Heart right ventricle (tissue), 16 donors: ENCODE results near the gene TSTD1. TPM values are rescaled to one million over a fixed set of nuclear protein-coding genes. Genes with fewer than 3 reads are reported as not detected.
"Not testable (repeated sequence)": the region's sequence is repeated elsewhere in the genome, so short reads cannot be mapped to it uniquely, and the experiment has no call there.

Source experiments
- ATAC-seq, 8 donors: fragments of 200-7000 bp; cut with Tn5 transposase; one replicate each; pipeline ENCODE4 v1.9.1; 2020; ENCODE audit warnings: mild to moderate bottlenecking in 8 of 8, moderate library complexity in 8 of 8, moderate number of reproducible peaks in 1 of 8
- DNase-seq, 2 donors: peaks; one replicate each; pipeline ENCODE4 v3.0.0-alpha.2; 2020
- H3K27ac ChIP-seq, 10 donors: fragments of 200-600 bp; sonication (generic) in 2 of 10; one replicate each; pipeline versions ENCODE4 v1.5.0 to v1.8.0; 2020 to 2022; ENCODE audit warnings: mild to moderate bottlenecking in 3 of 10
- H3K27me3 ChIP-seq, 7 donors: fragments of 200-600 bp; one replicate each; pipeline ENCODE4 v1.8.0; 2021 to 2022; ENCODE audit warnings: mild to moderate bottlenecking in 2 of 7
- H3K36me3 ChIP-seq, 9 donors: fragments of 200-600 bp; sonication (generic) in 1 of 9; one replicate each; pipeline versions ENCODE4 v1.5.0 to v1.8.0; 2020 to 2022; ENCODE audit warnings: mild to moderate bottlenecking in 2 of 9
- H3K4me1 ChIP-seq, 9 donors: fragments of 200-600 bp; sonication (generic) in 1 of 9; one replicate each; pipeline versions ENCODE4 v1.5.0 to v1.8.0; 2020 to 2022; ENCODE audit warnings: mild to moderate bottlenecking in 4 of 9
- H3K4me3 ChIP-seq, 10 donors: fragments of 200-600 bp; sonication (generic) in 2 of 10; one replicate each; pipeline versions ENCODE4 v1.5.0 to v1.8.0; 2020 to 2022; ENCODE audit warnings: mild to moderate bottlenecking in 7 of 10, moderate library complexity in 2 of 10
- H3K9me3 ChIP-seq, 11 donors: fragments of 200-600 bp in 10 of 11; sonication (generic) in 2 of 11; one replicate each; pipeline versions ENCODE4 v1.5.0 to v1.8.0; 2013 to 2022; ENCODE audit warnings: mild to moderate bottlenecking in 2 of 11, control low read depth in 1 of 11, moderate library complexity in 1 of 11
- WGBS, 2 donors: extraction: QIAGEN DNeasy Blood & Tissue Kit; methylation state at CpG; one replicate each; pipeline ENCODE4 v1.1.7; 2013; ENCODE audit warnings: inconsistent platforms in 1 of 2; 5-methylcytosine and 5-hydroxymethylcytosine counted together
- intact Hi-C, 10 donors: fragments of 100-400 bp; cut with DNase I; formaldehyde crosslinking; loops; one replicate each; pipeline versions ENCODE4 v1.11.1 to v1.14.2; 2022
- polyA plus RNA-seq, 2 donors: library from polyadenylated mRNA; stranded (reverse); fragments of 200-250 nt; gene quantifications; one replicate each; pipeline ENCODE4 v1.2.3, GENCODE V29; 2013
- total RNA-seq, 10 donors: library from RNA; stranded (reverse); fragmentation: NEBNext Ultra II Directional in 3 of 10; extraction: Animal tissue kit (Norgen Biotek cat#: 25700) in 3 of 10; gene quantifications; one replicate each; pipeline versions ENCODE4 v1.2.1 to v1.2.4, GENCODE V29; 2021 to 2023
- TF ChIP-seq, protein P1 (sequence below), 9 donors: fragments of 200-600 bp; sonication (generic) in 2 of 9; IDR thresholded peaks; one replicate each; pipeline versions ENCODE4 v1.5.0 to v1.8.0; 2021 to 2022; ENCODE audit warnings: antibody characterized with exemption in 9 of 9, mild to moderate bottlenecking in 5 of 9, moderate library complexity in 1 of 9
- donor health status: Arrhythmogenic right ventricular cardiomyopathy.
- donor health status: ischemic (EF 13 %, LVEDD 7.1; RV severe dilation, severe dysfunction).
- donor health status: healthy with polysubstance abuse.
- donor health status: DM: no; HTN: yes; CAD: no.
- donor health status: DM: no; HTN: no; CAD: no.
- donor health status: ischemic (EF 25% LVEDD 6.9; RV normal size, moderate dysfunction).
- donor health status: ischemic (EF 25% LVEDD 5.7; RV mildly dilated, moderate dysfunction).
- donor health status: healthy.
- donor health status: DM: yes; HTN: yes; CAD: no.
- donor health status: Ischemic cardiomyopathy.
- donor health status: ischemic (EF 35%, LVEDD 5.7; RV mildly dilated, moderate dysfunction).
- donor health status: nonischemic (EF 11% LVEDD 7.7; RV severe dilation, severe dysfunction).
- donor health status: DM: yes; HTN: yes; CAD: no.
- donor health status: PGD.
- donor health status: ischemic (EF 29% LVEDD 5.4; RV normal size, mild dysfunction).
- donor health status: nonischemic (EF 23%, LVEDD 6.1; RV moderate dilation, normal function).

Gene TSTD1
- total and polyA plus RNA-seq, 12 donors, result 8.0 to 18.0 (median 13.4) TPM

DNA sequence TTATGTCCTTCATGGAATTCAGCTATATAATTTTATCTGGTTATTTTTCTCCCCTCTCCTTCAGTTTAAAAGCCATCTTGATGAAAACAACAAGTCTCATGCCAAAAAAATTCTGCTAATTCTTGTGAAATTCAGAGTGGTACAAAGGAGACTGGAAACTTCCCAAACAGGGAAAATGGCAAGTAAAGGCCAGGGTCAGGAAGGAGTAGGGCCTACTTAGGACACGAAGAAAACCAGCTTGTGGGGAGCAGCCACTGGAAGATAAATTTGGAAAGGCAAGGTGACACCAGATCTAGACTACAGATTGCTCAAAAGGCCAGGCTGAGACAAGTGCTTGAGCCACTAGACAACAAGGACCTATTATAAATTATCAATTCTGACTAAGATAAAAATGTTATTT lies 6.4 kb downstream of the TSTD1 start:
- H3K4me1 ChIP-seq, result peaks cover 0 to 17% (median 0%) of the 10 kb centered on the region in 9 donors
- no peaks in the 10 kb centered on the region for H3K36me3 ChIP-seq
- no peak overlapping the region for H3K4me3 ChIP-seq
- H3K27me3 ChIP-seq, result no peaks in the 10 kb centered on the region
- ATAC-seq (no peak), DNase-seq (no peak)
- TF ChIP-seq, protein P1, sequence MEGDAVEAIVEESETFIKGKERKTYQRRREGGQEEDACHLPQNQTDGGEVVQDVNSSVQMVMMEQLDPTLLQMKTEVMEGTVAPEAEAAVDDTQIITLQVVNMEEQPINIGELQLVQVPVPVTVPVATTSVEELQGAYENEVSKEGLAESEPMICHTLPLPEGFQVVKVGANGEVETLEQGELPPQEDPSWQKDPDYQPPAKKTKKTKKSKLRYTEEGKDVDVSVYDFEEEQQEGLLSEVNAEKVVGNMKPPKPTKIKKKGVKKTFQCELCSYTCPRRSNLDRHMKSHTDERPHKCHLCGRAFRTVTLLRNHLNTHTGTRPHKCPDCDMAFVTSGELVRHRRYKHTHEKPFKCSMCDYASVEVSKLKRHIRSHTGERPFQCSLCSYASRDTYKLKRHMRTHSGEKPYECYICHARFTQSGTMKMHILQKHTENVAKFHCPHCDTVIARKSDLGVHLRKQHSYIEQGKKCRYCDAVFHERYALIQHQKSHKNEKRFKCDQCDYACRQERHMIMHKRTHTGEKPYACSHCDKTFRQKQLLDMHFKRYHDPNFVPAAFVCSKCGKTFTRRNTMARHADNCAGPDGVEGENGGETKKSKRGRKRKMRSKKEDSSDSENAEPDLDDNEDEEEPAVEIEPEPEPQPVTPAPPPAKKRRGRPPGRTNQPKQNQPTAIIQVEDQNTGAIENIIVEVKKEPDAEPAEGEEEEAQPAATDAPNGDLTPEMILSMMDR (IDR thresholded peaks at IDR 0.05), result no peak
- no peak overlapping the region for H3K27ac ChIP-seq
- H3K9me3 ChIP-seq, result no peaks in the 10 kb centered on the region
- 38 to 50% methylated on average over 1 of the region's 1 CpG for WGBS, 2 donors
- intact Hi-C loops, result no loop called here

DNA sequence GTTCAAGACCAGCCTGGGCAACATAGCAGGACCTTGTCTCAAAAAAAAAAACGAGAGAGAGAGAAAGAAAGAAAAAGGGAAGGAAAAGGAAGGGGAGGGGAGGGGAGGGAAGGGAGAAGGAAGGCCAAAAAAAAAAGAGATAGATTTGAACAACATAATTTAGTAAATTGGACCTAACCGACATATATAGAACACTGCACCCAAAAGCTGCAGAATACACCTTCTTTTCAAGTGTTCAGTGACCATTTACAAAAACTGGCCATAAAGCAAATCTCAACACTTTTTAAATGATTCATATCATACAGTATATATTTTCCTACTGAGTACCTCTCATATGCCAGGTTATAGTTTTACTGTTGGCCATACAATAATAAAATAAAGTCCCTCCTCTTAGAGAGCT lies 6.9 kb downstream of the TSTD1 start:
- Histone ChIP-seq H3K27me3 (no peaks in the 10 kb centered on the region), H3K4me1 (peaks cover 0 to 17% (median 0%) of the 10 kb centered on the region in 9 donors), H3K36me3 (no peaks in the 10 kb centered on the region), H3K9me3 (no peaks in the 10 kb centered on the region), H3K27ac (no peak overlapping the region), H3K4me3 (no peak overlapping the region)
- TF ChIP-seq, protein P1 (IDR thresholded peaks at IDR 0.05), result no peak
- no peak for DNase-seq
- intact Hi-C loops, result no loop called here
- 62 to 74% methylated on average over 2 of the region's 2 CpGs for WGBS, 2 donors
- ATAC-seq, result no peak

DNA sequence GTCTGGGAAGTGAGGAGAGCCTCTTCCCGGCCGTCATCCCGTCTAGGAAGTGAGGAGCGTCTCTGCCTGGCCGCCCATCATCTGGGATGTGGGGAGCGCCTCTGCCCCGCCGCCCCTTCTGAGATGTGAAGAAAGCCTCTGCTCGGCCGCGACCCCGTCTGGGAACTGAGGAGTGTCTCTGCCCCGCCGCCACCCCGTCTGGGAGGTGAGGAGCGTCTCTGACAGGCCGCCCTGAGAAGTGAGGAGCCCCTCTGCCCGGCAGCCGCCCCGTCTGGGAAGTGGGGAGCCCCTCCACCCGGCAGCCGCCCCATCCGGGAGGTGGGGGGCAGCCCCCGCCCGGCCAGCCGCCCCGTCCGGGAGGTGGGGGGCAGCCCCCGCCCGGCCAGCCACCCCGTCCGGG lies 9.3 kb downstream of the TSTD1 start:
- H3K27ac ChIP-seq, H3K4me3 ChIP-seq, ATAC-seq, H3K27me3 ChIP-seq, DNase-seq, H3K9me3 ChIP-seq, intact Hi-C loops, H3K36me3 ChIP-seq: not testable (repeated sequence)
- H3K4me1 ChIP-seq, result peaks cover 0 to 17% (median 0%) of the 10 kb centered on the region in 9 donors
- 96 to 97% methylated on average over 29 to 31 of the region's 32 CpGs for WGBS, 2 donors

DNA sequence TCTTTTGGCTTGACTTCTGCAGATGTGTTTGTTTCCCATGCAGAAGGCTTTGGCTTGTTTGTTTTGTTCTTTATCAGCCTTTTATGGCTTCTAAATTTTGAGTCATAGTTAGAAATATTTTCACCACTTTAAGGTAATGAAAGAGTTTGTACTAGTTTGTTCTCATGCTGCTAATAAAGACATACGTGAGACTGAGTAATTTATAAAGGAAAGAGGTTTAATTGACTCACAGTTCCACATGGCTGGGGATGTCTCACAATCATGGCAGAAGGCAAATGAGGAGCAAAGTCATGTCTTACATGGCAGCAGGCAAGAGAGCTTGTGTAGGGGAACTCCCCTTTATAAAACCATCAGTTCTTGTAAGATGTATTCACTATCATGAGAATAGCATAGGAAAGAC lies 11.8 kb downstream of the TSTD1 start:
- DNase-seq, H3K4me1 ChIP-seq, intact Hi-C loops, H3K27ac ChIP-seq, H3K36me3 ChIP-seq, H3K4me3 ChIP-seq, ATAC-seq, H3K9me3 ChIP-seq: not testable (repeated sequence)
- peaks cover 0 to 11% (median 0%) of the 10 kb centered on the region in 7 donors for H3K27me3 ChIP-seq
- WGBS, 2 donors, result 70 to 75% methylated on average over 1 of the region's 1 CpG

DNA sequence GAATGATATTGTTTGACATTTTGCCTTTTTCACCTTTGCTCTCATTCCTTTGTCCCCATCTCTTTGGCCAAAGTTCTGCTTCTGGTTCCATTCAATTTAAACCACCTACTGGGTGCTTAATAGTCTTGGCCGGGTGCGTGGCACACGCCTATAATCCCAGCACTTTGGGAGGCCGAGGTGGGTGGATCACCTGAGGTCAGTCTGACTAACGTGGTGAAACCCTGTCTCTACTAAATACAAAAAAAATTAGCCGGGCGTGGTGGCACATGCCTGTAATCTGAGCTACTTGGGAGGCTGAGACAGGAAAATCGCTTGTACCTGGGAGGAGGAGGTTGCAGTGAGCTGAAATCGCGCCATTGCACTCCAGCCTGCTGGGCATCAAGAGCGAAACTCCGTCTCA lies 16.3 kb downstream of the TSTD1 start:
- WGBS, 2 donors, result 93 to 94% methylated on average over 12 of the region's 12 CpGs
- H3K9me3 ChIP-seq, H3K4me3 ChIP-seq, H3K36me3 ChIP-seq, ATAC-seq, intact Hi-C loops, H3K27ac ChIP-seq, DNase-seq: not testable (repeated sequence)
- Histone ChIP-seq H3K27me3 (peaks cover 0 to 11% (median 0%) of the 10 kb centered on the region in 7 donors), H3K4me1 (peaks cover 0 to 46% (median 22%) of the 10 kb centered on the region in 9 donors)

DNA sequence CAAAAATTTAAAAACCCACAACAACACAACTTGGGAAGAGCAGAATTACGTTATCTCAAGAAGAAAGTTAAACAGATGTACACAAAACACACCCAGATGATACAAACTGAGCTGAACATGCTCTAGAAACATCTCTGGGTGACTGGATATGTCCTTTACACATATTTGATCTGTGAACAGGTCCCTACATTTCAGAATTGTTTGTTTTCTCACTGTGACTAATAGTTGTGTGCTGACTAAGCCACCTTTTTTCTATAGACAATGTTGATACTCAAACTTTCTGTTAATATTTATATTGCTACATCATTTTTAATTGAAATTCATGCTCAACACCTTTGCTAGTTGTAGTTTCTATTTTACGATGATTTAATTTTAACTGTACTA lies 16.8 kb downstream of the TSTD1 start:
- TF ChIP-seq, protein P1 (IDR thresholded peaks at IDR 0.05), result no peak
- intact Hi-C loops, result no loop called here
- Histone ChIP-seq H3K27ac (no peak overlapping the region), H3K4me1 (peaks cover 0 to 50% (median 22%) of the 10 kb centered on the region in 9 donors), H3K36me3 (no peaks in the 10 kb centered on the region), H3K27me3 (peaks cover 0 to 11% (median 0%) of the 10 kb centered on the region in 7 donors), H3K9me3 (no peaks in the 10 kb centered on the region), H3K4me3 (peak overlapping the region in 4 of 10 donors; percentile 58 to 71 (median 68))
- whole genome bisulfite sequencing, 2 donors, result 91 to 92% methylated on average over 2 of the region's 2 CpGs
- ATAC-seq (no peak), DNase-seq (no peak)
